HG03196 (cell line): Measurements from ENCODE around the gene TNK1.

Experiments
- ATAC-seq: cut with Tn5 transposase; IDR thresholded peaks from one replicate; pipeline ENCODE4 v1.9.1; 2021; ENCODE audit not compliant: unreplicated experiment

The TNK1 gene

GRCh38 chr17:7431231-7431630 lies 50.3 kb downstream of the TNK1 start:
- no peak for ATAC-seq

GRCh38 chr17:7432296-7432695 lies 51.4 kb downstream of the TNK1 start:
- ATAC-seq = no peak

- ATAC-seq = peak; percentile 22
Observed at GRCh38 chr17:7435676-7436555, 55.0 kb downstream of the TNK1 start.

GRCh38 chr17:7436556-7437368 lies 55.9 kb downstream of the TNK1 start:
- ATAC-seq = peak; percentile 30

- no peak for ATAC-seq
Observed at GRCh38 chr17:7437369-7437863, 56.5 kb downstream of the TNK1 start.

GRCh38 chr17:7437950-7438614 lies 57.2 kb downstream of the TNK1 start:
- ATAC-seq = no peak

- ATAC-seq = no peak
Observed at GRCh38 chr17:7438656-7439460, 58.0 kb downstream of the TNK1 start.
